SK-N-SH treated with all-trans-retinoic acid at 6 μM for 48 hours (cell line): Measurements from ENCODE around the gene ALDH4A1.

ENCODE experiments used
- ATAC-seq: fragments of 200-7000 bp; cut with Tn5 transposase; 3 replicates; pipeline ENCODE4 v1.9.1; 2020; ENCODE audit warnings: mild to moderate bottlenecking, moderate library complexity
- ARNTL ChIP-seq: fragments of 450-650 bp; formaldehyde crosslinking; IDR thresholded peaks from 2 replicates; pipeline ENCODE4 v1.5.0; 2020; ENCODE audit warnings: low read depth, mild to moderate bottlenecking, moderate library complexity, borderline replicate concordance
- BACH2 ChIP-seq: fragments of 250-450 bp; sonication (Bioruptor Pico); IDR thresholded peaks from 2 replicates; pipeline ENCODE4 v1.9.0; 2021; ENCODE audit warnings: mild to moderate bottlenecking, borderline replicate concordance
- CSDC2 ChIP-seq: fragments of 250-450 bp; sonication (Bioruptor Pico); IDR thresholded peaks from 2 replicates; pipeline ENCODE4 v1.5.0; 2020; ENCODE audit warnings: mild to moderate bottlenecking, moderate library complexity
- CSRNP3 ChIP-seq: fragments of 250-450 bp; sonication (Bioruptor Pico); IDR thresholded peaks from 2 replicates; pipeline ENCODE4 v1.5.1; 2021; ENCODE audit warnings: mild to moderate bottlenecking, moderate library complexity
- GLIS3 ChIP-seq: fragments of 250-450 bp; sonication (Bioruptor Pico); IDR thresholded peaks from 2 replicates; pipeline ENCODE4 v1.5.0; 2020; ENCODE audit warnings: mild to moderate bottlenecking, moderate library complexity
- ISL1 ChIP-seq: fragments of 250-450 bp; sonication (Bioruptor Pico); IDR thresholded peaks from 2 replicates; pipeline ENCODE4 v2.1.2; 2022; ENCODE audit warnings: mild to moderate bottlenecking, moderate library complexity
- OSR1 ChIP-seq: fragments of 250-450 bp; sonication (Bioruptor Pico); IDR thresholded peaks from 2 replicates; pipeline ENCODE4 v1.8.0; 2022; ENCODE audit warnings: moderate library complexity, mild to moderate bottlenecking, inconsistent platforms
- PATZ1 ChIP-seq: fragments of 250-450 bp; sonication (Bioruptor Pico); IDR thresholded peaks from 2 replicates; pipeline ENCODE4 v1.8.0; 2020; ENCODE audit warnings: mild to moderate bottlenecking, moderate library complexity, borderline replicate concordance
- PPARA ChIP-seq: fragments of 250-450 bp; sonication (Bioruptor Pico); IDR thresholded peaks from 2 replicates; pipeline ENCODE4 v1.5.0; 2020; ENCODE audit warnings: mild to moderate bottlenecking, borderline replicate concordance
- RARB ChIP-seq: fragments of 250-450 bp; sonication (Bioruptor Pico); IDR thresholded peaks from 2 replicates; pipeline ENCODE4 v1.8.0; 2021; ENCODE audit warnings: mild to moderate bottlenecking, moderate library complexity
- SNAI2 ChIP-seq: fragments of 250-450 bp; sonication (Bioruptor Pico); IDR thresholded peaks from 2 replicates; pipeline ENCODE4 v1.5.0; 2020; ENCODE audit warnings: mild to moderate bottlenecking, moderate library complexity
- TCF4 ChIP-seq: fragments of 250-450 bp; sonication (Bioruptor Pico); IDR thresholded peaks from 2 replicates; pipeline ENCODE4 v1.8.0; 2021; ENCODE audit warnings: mild to moderate bottlenecking, moderate library complexity, borderline replicate concordance
- TOX ChIP-seq: fragments of 250-450 bp; sonication (Bioruptor Pico); IDR thresholded peaks from 2 replicates; pipeline ENCODE4 v1.8.0; 2021; ENCODE audit warnings: mild to moderate bottlenecking, moderate library complexity, borderline replicate concordance
- TSHZ2 ChIP-seq: fragments of 250-450 bp; sonication (Bioruptor Pico); IDR thresholded peaks from 2 replicates; pipeline ENCODE4 v1.5.0; 2020; ENCODE audit warnings: mild to moderate bottlenecking, moderate library complexity
- ZFP3 ChIP-seq: fragments of 250-450 bp; sonication (Bioruptor Pico); IDR thresholded peaks from 2 replicates; pipeline ENCODE4 v1.5.0; 2020; ENCODE audit warnings: mild to moderate bottlenecking, moderate library complexity
- ZNF8 ChIP-seq: fragments of 450-650 bp; formaldehyde crosslinking; IDR thresholded peaks from 2 replicates; pipeline ENCODE4 v1.5.0; 2020; ENCODE audit warnings: mild to moderate bottlenecking, moderate library complexity
- TF ChIP-seq, protein P1 (sequence below): fragments of 250-450 bp; sonication (Bioruptor Pico); IDR thresholded peaks from 2 replicates; pipeline ENCODE4 v1.5.1; 2020; ENCODE audit warnings: low read depth, mild to moderate bottlenecking, moderate library complexity
- TF ChIP-seq, protein P2 (sequence below): fragments of 250-450 bp; sonication (Bioruptor Pico); IDR thresholded peaks from 2 replicates; pipeline ENCODE4 v1.8.0; 2021; ENCODE audit warnings: low read depth, mild to moderate bottlenecking, moderate library complexity, borderline replicate concordance

The ALDH4A1 gene

DNA sequence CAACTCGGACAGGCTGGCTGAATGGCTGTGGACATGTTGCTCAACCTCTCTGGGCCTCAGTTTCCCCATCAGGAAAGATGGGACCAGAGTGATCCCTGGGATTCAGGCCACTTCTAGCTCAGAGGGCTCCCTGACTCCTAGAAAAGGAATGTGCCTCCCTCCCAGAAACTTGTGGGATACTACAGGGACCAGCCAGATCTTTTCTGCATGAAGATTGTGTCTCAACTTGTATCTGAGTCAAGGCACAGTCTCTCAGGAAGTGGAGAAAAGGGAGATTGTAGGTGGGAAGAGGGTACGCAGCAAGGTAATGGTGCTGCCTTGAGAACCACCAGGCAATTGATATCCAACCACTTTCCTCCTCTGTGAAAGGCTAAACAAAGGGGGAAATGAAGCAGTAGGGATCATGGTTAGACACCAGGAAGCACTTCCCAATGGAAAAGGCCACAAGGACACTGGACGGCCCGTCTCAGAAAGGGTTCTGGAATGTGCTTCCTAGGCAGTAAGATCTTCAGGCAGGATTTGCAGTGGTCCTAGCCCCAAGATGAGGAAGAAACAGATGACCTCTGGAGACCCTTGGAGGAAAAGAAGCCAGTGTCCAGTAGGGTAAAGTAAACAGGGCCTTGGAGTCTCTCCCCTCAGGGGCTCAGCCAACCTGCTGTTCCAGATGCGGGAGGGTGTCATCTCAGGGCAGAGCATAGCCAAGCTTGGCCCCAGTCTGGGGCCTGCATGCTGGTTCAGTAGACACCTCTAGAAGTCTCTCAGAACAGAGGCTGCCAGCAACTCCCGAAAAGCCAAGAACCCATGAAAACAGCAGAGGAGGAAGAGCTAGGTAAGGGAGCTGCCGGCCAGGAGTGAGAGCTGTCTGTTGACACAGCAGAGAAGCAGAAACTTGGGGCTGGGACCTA lies 37.3 kb upstream of the ALDH4A1 start:
- no peak for ATAC-seq
- no peak for TF ChIP-seq TOX (CRISPR knock-in tag)
- no peak for TF ChIP-seq BACH2 (CRISPR knock-in tag)
- TF ChIP-seq ZFP3 (CRISPR knock-in tag): no peak
- no peak for TF ChIP-seq GLIS3
- no peak for TF ChIP-seq ISL1 (CRISPR knock-in tag)
- no peak for TF ChIP-seq TCF4 (CRISPR knock-in tag)
- TF ChIP-seq CSDC2 (CRISPR knock-in tag): no peak
- TF ChIP-seq, protein P1, sequence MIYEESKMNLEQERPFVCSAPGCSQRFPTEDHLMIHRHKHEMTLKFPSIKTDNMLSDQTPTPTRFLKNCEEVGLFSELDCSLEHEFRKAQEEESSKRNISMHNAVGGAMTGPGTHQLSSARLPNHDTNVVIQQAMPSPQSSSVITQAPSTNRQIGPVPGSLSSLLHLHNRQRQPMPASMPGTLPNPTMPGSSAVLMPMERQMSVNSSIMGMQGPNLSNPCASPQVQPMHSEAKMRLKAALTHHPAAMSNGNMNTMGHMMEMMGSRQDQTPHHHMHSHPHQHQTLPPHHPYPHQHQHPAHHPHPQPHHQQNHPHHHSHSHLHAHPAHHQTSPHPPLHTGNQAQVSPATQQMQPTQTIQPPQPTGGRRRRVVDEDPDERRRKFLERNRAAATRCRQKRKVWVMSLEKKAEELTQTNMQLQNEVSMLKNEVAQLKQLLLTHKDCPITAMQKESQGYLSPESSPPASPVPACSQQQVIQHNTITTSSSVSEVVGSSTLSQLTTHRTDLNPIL: no peak
- TF ChIP-seq, protein P2, sequence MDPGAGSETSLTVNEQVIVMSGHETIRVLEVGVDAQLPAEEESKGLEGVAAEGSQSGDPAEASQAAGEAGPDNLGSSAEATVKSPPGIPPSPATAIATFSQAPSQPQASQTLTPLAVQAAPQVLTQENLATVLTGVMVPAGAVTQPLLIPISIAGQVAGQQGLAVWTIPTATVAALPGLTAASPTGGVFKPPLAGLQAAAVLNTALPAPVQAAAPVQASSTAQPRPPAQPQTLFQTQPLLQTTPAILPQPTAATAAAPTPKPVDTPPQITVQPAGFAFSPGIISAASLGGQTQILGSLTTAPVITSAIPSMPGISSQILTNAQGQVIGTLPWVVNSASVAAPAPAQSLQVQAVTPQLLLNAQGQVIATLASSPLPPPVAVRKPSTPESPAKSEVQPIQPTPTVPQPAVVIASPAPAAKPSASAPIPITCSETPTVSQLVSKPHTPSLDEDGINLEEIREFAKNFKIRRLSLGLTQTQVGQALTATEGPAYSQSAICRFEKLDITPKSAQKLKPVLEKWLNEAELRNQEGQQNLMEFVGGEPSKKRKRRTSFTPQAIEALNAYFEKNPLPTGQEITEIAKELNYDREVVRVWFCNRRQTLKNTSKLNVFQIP (CRISPR knock-in tag): no peak
- TF ChIP-seq PATZ1 (CRISPR knock-in tag): no peak
- no peak for TF ChIP-seq OSR1 (CRISPR knock-in tag)

GRCh38 chr1:18938707-18939070 lies 36.3 kb upstream of the ALDH4A1 start:
- no peak for ATAC-seq
- TF ChIP-seq ZNF8 (CRISPR knock-in tag) (no peak), TCF4 (CRISPR knock-in tag) (peak; percentile 40; the same call in 1 of the 2 replicates), OSR1 (CRISPR knock-in tag) (no peak)

GRCh38 chr1:18938008-18938706 lies 35.8 kb upstream of the ALDH4A1 start:
- peak; percentile 8; the same call in 1 of the 3 replicates for ATAC-seq
- no peak for TF ChIP-seq PPARA (CRISPR knock-in tag)
- no peak for TF ChIP-seq TCF4 (CRISPR knock-in tag)
- no peak for TF ChIP-seq GLIS3
- TF ChIP-seq CSDC2 (CRISPR knock-in tag): no peak
- no peak for TF ChIP-seq CSRNP3
- no peak for TF ChIP-seq RARB (CRISPR knock-in tag)
- TF ChIP-seq, protein P1: no peak
- TF ChIP-seq SNAI2 (CRISPR knock-in tag): no peak
- TF ChIP-seq ISL1 (CRISPR knock-in tag): no peak
- TF ChIP-seq TSHZ2 (CRISPR knock-in tag): no peak
- no peak for TF ChIP-seq BACH2 (CRISPR knock-in tag)
- TF ChIP-seq ARNTL (CRISPR knock-in tag): no peak
